Neural cell (in vitro differentiated cells): ENCODE results near the gene ZRANB1.

Experiments used
- CTCF ChIP-seq: fragments of 450-650 bp; IDR thresholded peaks from 2 replicates; pipeline ENCODE4 v1.5.1; 2014; ENCODE audit warnings: antibody characterized with exemption, mild to moderate bottlenecking, moderate library complexity; ENCODE audit not compliant: poor library complexity, severe bottlenecking
- EP300 ChIP-seq: fragments of 450-650 bp; conservative IDR thresholded peaks from 2 replicates; pipeline ENCODE4 v1.6.1; 2014; ENCODE audit warnings: antibody characterized with exemption, mild to moderate bottlenecking, moderate library complexity; ENCODE audit not compliant: poor library complexity, severe bottlenecking
- EZH2 ChIP-seq: fragments of 200-600, 300-800 bp; shearing (Covaris generic), sonication (generic); IDR thresholded peaks from 2 replicates; pipeline ENCODE4 v1.6.1; 2014; ENCODE audit warnings: antibody characterized with exemption, low read length, borderline replicate concordance, mild to moderate bottlenecking; ENCODE audit not compliant: insufficient read depth, poor library complexity, severe bottlenecking
- POLR2AphosphoS5 ChIP-seq: IDR thresholded peaks from 2 replicates; pipeline ENCODE4 v1.6.1; 2012
- RAD21 ChIP-seq: fragments of 450-650 bp; conservative IDR thresholded peaks from 2 replicates; pipeline ENCODE4 v1.6.1; 2014; ENCODE audit warnings: antibody characterized with exemption, mild to moderate bottlenecking, moderate library complexity
- SMC3 ChIP-seq: fragments of 450-650 bp; conservative IDR thresholded peaks from 2 replicates; pipeline ENCODE4 v1.6.1; 2014; ENCODE audit warnings: antibody characterized with exemption, mild to moderate bottlenecking, moderate library complexity; ENCODE audit not compliant: poor library complexity
- TAF1 ChIP-seq: IDR thresholded peaks from 2 replicates; pipeline ENCODE4 v1.6.1; 2012; ENCODE audit warnings: low read depth
- TF ChIP-seq, protein P1 (sequence below): IDR thresholded peaks from 2 replicates; pipeline ENCODE4 v1.6.1; 2012; ENCODE audit warnings: borderline replicate concordance

DNA sequence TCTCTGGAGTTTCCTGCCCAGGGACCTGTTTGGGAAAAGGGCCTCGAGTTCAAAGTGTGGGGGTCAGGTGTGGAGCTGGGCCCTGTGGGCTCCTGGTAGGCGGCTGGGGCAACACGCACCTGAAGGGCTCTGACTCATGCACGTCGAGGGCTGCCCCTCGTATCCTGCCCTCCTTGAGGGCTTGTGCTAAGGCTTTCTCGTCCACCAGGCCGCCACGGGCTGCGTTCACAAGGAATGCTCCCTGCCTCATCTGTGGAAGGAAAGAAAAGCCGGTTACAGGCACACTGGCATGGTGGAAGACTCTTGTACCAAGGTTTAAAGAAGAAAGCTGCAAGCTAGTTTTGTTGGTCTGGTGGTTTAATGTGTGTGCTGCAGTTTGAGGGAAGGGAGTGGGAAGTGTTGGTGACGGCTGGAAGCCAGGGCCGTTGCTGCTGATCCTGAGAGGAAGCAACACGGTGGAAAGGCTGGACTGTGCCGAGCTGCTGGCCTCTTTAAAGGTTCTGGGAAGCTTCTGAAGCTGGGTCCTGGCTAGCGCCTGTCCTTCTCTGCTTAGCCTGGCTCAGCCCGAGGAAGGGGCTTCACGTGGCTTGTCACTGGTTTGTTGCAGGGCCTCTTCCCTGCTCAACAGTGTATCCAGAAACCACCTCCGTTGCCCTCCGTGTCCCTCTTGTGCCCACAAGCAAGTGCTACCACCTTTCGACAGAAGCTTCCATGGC is 52.0 kb downstream of the ZRANB1 start:
- TF ChIP-seq CTCF (no peak), EP300 (no peak), EZH2 (no peak), TAF1 (no peak), POLR2AphosphoS5 (no peak), RAD21 (no peak), SMC3 (no peak)
- TF ChIP-seq, protein P1, sequence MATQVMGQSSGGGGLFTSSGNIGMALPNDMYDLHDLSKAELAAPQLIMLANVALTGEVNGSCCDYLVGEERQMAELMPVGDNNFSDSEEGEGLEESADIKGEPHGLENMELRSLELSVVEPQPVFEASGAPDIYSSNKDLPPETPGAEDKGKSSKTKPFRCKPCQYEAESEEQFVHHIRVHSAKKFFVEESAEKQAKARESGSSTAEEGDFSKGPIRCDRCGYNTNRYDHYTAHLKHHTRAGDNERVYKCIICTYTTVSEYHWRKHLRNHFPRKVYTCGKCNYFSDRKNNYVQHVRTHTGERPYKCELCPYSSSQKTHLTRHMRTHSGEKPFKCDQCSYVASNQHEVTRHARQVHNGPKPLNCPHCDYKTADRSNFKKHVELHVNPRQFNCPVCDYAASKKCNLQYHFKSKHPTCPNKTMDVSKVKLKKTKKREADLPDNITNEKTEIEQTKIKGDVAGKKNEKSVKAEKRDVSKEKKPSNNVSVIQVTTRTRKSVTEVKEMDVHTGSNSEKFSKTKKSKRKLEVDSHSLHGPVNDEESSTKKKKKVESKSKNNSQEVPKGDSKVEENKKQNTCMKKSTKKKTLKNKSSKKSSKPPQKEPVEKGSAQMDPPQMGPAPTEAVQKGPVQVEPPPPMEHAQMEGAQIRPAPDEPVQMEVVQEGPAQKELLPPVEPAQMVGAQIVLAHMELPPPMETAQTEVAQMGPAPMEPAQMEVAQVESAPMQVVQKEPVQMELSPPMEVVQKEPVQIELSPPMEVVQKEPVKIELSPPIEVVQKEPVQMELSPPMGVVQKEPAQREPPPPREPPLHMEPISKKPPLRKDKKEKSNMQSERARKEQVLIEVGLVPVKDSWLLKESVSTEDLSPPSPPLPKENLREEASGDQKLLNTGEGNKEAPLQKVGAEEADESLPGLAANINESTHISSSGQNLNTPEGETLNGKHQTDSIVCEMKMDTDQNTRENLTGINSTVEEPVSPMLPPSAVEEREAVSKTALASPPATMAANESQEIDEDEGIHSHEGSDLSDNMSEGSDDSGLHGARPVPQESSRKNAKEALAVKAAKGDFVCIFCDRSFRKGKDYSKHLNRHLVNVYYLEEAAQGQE: no peak
